HepG2 (cell line): ENCODE data around the gene PAQR3.

ENCODE experiments used
- CC2D1A ChIP-seq: sonication (generic); formaldehyde crosslinking; IDR thresholded peaks from 2 replicates; pipeline ENCODE4 v1.8.1; 2023; ENCODE audit warnings: mild to moderate bottlenecking, missing genetic modification reagents
- CTCF ChIP-seq: sonication (generic); formaldehyde crosslinking; IDR thresholded peaks from 2 replicates; pipeline ENCODE4 v1.5.0; 2020; ENCODE audit warnings: mild to moderate bottlenecking, missing genetic modification reagents, moderate library complexity
- POLR2AphosphoS2 ChIP-seq: IDR thresholded peaks from 2 replicates; pipeline ENCODE4 v1.6.1; 2011; ENCODE audit warnings: low read depth, low read length, improper control_type of control experiment
- RBFOX2 ChIP-seq: fragments of 200-400 bp; formaldehyde crosslinking; IDR thresholded peaks from 2 replicates; pipeline ENCODE4 v1.6.1; 2017; ENCODE audit warnings: low read depth, mild to moderate bottlenecking, low read length

GRCh38 chr4:78956975-78957374 lies 17.7 kb upstream of the PAQR3 start:
- TF ChIP-seq POLR2AphosphoS2 (no peak), CC2D1A (CRISPR knock-in tag) (no peak), RBFOX2 (no peak), CTCF (CRISPR knock-in tag) (no peak)
